DOHH2 (cell line): ENCODE data around the gene TXLNG.
A peak's percentile ranks its signal among the peaks of the same experiment; 100 is the strongest.

Source experiments
- H3F3A ChIP-seq: fragments of 200-600 bp; sonication (generic), shearing (Covaris generic); 2 replicates; pipeline ENCODE4 v1.6.0; 2016; ENCODE audit warnings: antibody characterized with exemption, mild to moderate bottlenecking; ENCODE audit not compliant: control insufficient read depth, insufficient read depth
- H3K27ac ChIP-seq: fragments of 200-600 bp; sonication (generic); 2 replicates; pipeline ENCODE4 v1.5.1; 2014; ENCODE audit warnings: low read depth, mild to moderate bottlenecking, low read length, moderate library complexity
- H3K27me3 ChIP-seq: fragments of 200-600 bp; sonication (generic); 2 replicates; pipeline ENCODE4 v1.6.1; 2014; ENCODE audit warnings: mild to moderate bottlenecking, low read length, mixed read lengths; ENCODE audit not compliant: control insufficient read depth
- H3K36me3 ChIP-seq: fragments of 200-600 bp; sonication (generic); 2 replicates; pipeline ENCODE4 v1.6.1; 2014; ENCODE audit warnings: mild to moderate bottlenecking, low read length, moderate library complexity, mixed read lengths; ENCODE audit not compliant: control insufficient read depth
- H3K4me1 ChIP-seq: fragments of 200-600 bp; sonication (generic); 2 replicates; pipeline ENCODE4 v1.6.1; 2014; ENCODE audit warnings: mild to moderate bottlenecking, low read length, mixed read lengths; ENCODE audit not compliant: control insufficient read depth
- H3K4me2 ChIP-seq: fragments of 200-600 bp; sonication (generic); 2 replicates; pipeline ENCODE4 v1.6.0; 2014; ENCODE audit warnings: mild to moderate bottlenecking, low read length, moderate library complexity
- H3K4me3 ChIP-seq: fragments of 200-600 bp; sonication (generic); 2 replicates; pipeline ENCODE4 v1.5.1; 2014; ENCODE audit warnings: mild to moderate bottlenecking, low read length, mixed read lengths
- H3K79me2 ChIP-seq: fragments of 200-600 bp; sonication (generic); 2 replicates; pipeline ENCODE4 v1.6.1; 2014; ENCODE audit warnings: mild to moderate bottlenecking, low read length, mixed read lengths; ENCODE audit not compliant: control insufficient read depth
- H3K9me2 ChIP-seq: fragments of 200-600 bp; sonication (generic); replicated peaks from 2 replicates; pipeline ENCODE4 v1.6.1; 2014; ENCODE audit warnings: mild to moderate bottlenecking, low read length, mixed read lengths; ENCODE audit not compliant: control insufficient read depth
- H3K9me3 ChIP-seq: fragments of 200-600 bp; sonication (generic); 2 replicates; pipeline ENCODE4 v1.6.1; 2014; ENCODE audit warnings: antibody characterized with exemption, low read length, mixed read lengths; ENCODE audit not compliant: control insufficient read depth, insufficient read depth
- H4K20me1 ChIP-seq: fragments of 200-600 bp; sonication (generic); 2 replicates; pipeline ENCODE4 v1.6.0; 2014; ENCODE audit warnings: low read depth, mild to moderate bottlenecking, antibody characterized with exemption, low read length, moderate library complexity; ENCODE audit not compliant: control insufficient read depth, insufficient read depth
- CTCF ChIP-seq: fragments of 200-600 bp; sonication (generic); IDR thresholded peaks from one replicate; pipeline ENCODE4 v1.5.1; 2014; ENCODE audit warnings: antibody characterized with exemption, mild to moderate bottlenecking, low read depth, low read length; ENCODE audit not compliant: poor library complexity, severe bottlenecking
- EZH2phosphoT487 ChIP-seq: fragments of 200-600 bp; sonication (generic); IDR thresholded peaks from 2 replicates; pipeline ENCODE4 v1.6.1; 2017; ENCODE audit warnings: borderline replicate concordance, mild to moderate bottlenecking, antibody characterized with exemption, low read length, moderate library complexity, mixed read lengths

Gene TXLNG

GRCh38 chrX:16785247-16786138 lies 773 bp upstream of the TXLNG start:
- Histone ChIP-seq H3K27ac (no peak overlapping the region), H3K9me2 (no peaks in the 10 kb centered on the region), H3K4me1 (peaks cover 16% of the 10 kb centered on the region), H3K4me2 (peak overlapping the region; percentile 74), H4K20me1 (0 out of 2 replicates have a peak, but pooled peaks cover 5% of the 10 kb centered on the region), H3K79me2 (peaks cover 42% of the 10 kb centered on the region), H3K4me3 (peak overlapping the region; percentile 89), H3K36me3 (peaks cover 21% of the 10 kb centered on the region), H3K27me3 (no peaks in the 10 kb centered on the region), H3K9me3 (no peaks in the 10 kb centered on the region), H3F3A (no peaks in the 10 kb centered on the region)
- TF ChIP-seq EZH2phosphoT487, result no peak
- no peak for TF ChIP-seq CTCF

- Histone ChIP-seq H3K4me2 (peak overlapping the region; percentile 79), H3K79me2 (peaks cover 58% of the 10 kb centered on the region), H3K36me3 (peaks cover 34% of the 10 kb centered on the region), H3K27me3 (no peaks in the 10 kb centered on the region), H3F3A (no peaks in the 10 kb centered on the region), H3K9me2 (no peaks in the 10 kb centered on the region), H3K4me3 (peak overlapping the region; percentile 89), H3K4me1 (peaks cover 21% of the 10 kb centered on the region), H3K9me3 (no peaks in the 10 kb centered on the region), H3K27ac (peak overlapping the region; percentile 50), H4K20me1 (0 out of 2 replicates have a peak, but pooled peaks cover 5% of the 10 kb centered on the region)
- TF ChIP-seq CTCF (no peak), EZH2phosphoT487 (no peak)
Observed at GRCh38 chrX:16786791-16787735, 797 bp downstream of the TXLNG start.

GRCh38 chrX:16788477-16788876 lies 2.2 kb downstream of the TXLNG start:
- Histone ChIP-seq H3K27me3 (no peaks in the 10 kb centered on the region), H3K27ac (no peak overlapping the region), H3K79me2 (peaks cover 68% of the 10 kb centered on the region), H3K9me2 (no peaks in the 10 kb centered on the region), H3K4me1 (peaks cover 21% of the 10 kb centered on the region), H3K36me3 (peaks cover 42% of the 10 kb centered on the region), H3K9me3 (no peaks in the 10 kb centered on the region), H3K4me2 (peak overlapping the region; percentile 79), H3F3A (no peaks in the 10 kb centered on the region), H4K20me1 (0 out of 2 replicates have a peak, but pooled peaks cover 5% of the 10 kb centered on the region), H3K4me3 (peak overlapping the region; percentile 89; the same call in 1 of the 2 replicates)
- TF ChIP-seq EZH2phosphoT487 (no peak), CTCF (no peak)
